Measurements from ENCODE around the gene SMR3B.

DNA sequence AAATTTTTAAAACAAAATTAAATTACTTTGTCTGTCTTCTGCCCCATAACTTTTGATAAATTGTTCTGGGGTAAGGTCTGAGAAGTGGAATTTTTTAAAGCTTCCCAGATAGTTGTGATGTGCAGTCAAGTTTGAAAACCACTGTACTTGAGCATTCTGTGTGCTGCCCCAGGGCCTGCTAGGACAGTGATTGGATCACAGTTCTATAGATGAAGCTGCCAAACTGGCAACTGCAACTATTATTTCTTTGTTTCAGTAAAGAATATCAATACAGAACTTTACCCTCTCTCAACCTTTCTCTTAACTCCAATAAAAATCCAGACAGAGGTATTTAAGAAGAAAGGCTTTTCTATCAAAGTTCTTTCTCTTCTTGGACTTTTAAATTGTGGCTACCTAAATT lies 14.6 kb downstream of the SMR3B start, which contains the start of gene OPRPN:
- TF ChIP-seq POLR2AphosphoS5 (IDR thresholded peaks at IDR 0.05; ENCODE audit: low read depth, low read length) (no peak), FOXM1 (IDR thresholded peaks at IDR 0.05; ENCODE audit: low read depth) (no peak), CHD2 (IDR thresholded peaks at IDR 0.05; ENCODE audit: low read length, partially characterized antibody) (no peak), GABPA (IDR thresholded peaks at IDR 0.05; ENCODE audit: low read depth) (no peak), EP300 (IDR thresholded peaks at IDR 0.05; ENCODE audit: borderline replicate concordance in 1 of 2, low read depth in 1 of 2, low read length in 1 of 2) (no peak)
- TF ChIP-seq, protein P1, sequence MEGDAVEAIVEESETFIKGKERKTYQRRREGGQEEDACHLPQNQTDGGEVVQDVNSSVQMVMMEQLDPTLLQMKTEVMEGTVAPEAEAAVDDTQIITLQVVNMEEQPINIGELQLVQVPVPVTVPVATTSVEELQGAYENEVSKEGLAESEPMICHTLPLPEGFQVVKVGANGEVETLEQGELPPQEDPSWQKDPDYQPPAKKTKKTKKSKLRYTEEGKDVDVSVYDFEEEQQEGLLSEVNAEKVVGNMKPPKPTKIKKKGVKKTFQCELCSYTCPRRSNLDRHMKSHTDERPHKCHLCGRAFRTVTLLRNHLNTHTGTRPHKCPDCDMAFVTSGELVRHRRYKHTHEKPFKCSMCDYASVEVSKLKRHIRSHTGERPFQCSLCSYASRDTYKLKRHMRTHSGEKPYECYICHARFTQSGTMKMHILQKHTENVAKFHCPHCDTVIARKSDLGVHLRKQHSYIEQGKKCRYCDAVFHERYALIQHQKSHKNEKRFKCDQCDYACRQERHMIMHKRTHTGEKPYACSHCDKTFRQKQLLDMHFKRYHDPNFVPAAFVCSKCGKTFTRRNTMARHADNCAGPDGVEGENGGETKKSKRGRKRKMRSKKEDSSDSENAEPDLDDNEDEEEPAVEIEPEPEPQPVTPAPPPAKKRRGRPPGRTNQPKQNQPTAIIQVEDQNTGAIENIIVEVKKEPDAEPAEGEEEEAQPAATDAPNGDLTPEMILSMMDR (IDR thresholded peaks at IDR 0.05), result no peak

Data from SK-N-SH (cell line).